GM19324 (cell line): ENCODE data around the gene PTGR2.
"Not testable (repeated sequence)": the region's sequence is repeated elsewhere in the genome, so short reads cannot be mapped to it uniquely, and the experiment has no call there.

Experiments
- ATAC-seq: cut with Tn5 transposase; IDR thresholded peaks from one replicate; pipeline ENCODE4 v1.9.1; 2021; ENCODE audit warnings: mild to moderate bottlenecking, moderate library complexity; ENCODE audit not compliant: unreplicated experiment, low FRiP score

Gene PTGR2

DNA sequence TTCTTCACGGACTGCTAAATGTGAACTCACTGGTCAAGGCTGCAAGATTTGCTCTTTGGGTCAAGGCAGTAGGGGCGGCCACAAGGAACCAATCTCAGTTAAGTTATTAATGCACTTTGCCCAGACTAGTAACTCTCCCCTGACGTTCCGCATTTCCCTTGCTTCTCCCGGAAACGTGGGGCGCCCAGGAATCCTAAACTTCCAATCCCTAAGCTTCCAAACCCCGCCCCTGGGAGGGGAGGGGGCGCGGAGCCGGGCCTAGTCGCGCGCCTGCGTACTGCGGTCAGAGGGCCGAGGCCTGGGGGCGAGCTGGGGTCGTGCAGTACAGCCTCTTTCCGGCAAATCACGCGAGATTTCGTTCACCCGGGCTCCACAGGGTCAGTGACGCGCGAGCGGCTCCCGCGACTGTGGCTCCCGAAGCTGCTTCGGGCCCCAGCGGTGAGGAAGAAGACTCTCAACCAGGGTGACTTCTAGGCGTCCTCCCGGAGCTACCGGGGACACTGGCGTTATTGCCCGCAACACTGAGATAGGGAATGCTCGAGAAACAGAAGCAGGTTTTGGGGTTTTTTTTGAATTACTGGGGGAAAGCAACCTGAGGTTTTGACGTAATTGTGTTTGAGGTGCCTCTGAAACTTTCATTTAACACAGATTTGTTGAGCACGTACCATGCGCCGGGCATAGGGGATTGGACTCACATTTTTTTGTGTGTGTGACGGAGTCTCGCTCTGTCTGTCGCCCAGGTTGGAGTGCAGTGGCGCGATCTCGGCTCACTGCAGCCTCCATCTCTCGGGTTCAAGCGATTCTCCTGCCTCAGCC, at the start of gene PTGR2:
Gene PTGR2 (plus strand): TSS at position 265 of the 816 bp plus-strand sequence. CDS start 7,032 bp downstream, outside the sequence.
- peak; percentile 90 for ATAC-seq

- no peak for ATAC-seq
Observed at GRCh38 chr14:73802431-73803188, 49.0 kb upstream of the PTGR2 start.

DNA sequence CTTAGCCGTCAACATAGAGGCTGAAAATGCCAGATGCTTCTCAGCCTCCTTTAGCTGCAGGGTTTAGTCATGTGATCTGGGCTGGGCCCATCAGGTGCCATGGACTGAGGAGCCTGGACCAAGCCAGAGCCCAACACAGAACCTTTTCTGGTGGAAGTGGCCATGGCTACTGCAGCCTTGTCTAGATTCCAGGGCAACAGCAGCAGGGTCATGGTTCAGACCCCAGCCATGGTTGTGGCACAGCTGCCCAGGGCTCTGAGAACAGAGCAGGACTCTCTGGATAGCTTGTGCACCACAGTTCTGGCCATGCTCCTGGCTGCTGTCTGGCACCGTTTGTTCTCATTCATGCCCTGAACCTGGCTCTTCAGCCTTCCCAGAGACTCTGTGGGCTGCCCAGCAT, 47.0 kb upstream of the PTGR2 start:
- ATAC-seq, result no peak

DNA sequence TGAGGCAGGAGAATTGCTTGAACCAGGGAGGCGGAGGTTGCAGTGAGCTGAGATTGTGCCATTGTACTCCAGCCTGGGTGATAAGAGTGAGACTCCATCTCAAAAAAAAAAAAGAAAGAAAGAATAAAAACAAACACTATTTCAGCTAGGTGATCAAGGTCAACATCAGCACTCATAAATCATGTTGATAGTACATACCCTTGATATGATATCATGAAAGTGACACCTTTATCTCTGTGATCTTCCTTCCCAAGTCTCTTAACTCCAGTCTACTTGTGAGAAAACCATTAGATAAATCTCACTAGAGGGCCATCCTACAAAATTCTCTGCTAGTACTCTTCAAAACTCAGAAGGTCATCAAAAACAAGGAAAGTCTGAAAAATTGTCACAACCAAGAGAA, 44.2 kb upstream of the PTGR2 start:
- ATAC-seq, result no peak

- ATAC-seq, result no peak
Observed at GRCh38 chr14:73809391-73809790, 42.2 kb upstream of the PTGR2 start.

GRCh38 chr14:73810478-73811163, 41.0 kb upstream of the PTGR2 start:
- no peak for ATAC-seq

- no peak for ATAC-seq
Observed at GRCh38 chr14:73811164-73811503, 40.5 kb upstream of the PTGR2 start.

DNA sequence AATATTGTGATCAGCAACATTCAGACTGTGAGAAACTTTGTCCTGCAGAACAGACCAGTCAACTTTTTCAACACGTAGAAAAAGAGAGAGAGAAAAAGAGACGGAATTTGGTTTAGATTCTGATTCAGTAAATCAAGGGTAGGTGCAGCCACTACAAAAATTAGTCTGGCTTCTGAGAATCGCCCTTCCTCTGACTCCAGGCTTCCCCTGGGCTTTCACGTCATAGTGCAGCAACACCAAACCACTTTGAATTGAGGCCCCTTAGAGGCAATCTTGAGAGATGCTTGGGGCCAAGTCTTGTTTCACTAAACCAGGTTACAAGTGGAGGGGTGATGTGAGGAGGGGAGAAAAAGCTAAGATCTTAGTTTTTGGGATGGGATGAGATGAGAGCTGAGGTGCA, 37.5 kb upstream of the PTGR2 start:
- no peak for ATAC-seq

GRCh38 chr14:73815849-73816248, 35.8 kb upstream of the PTGR2 start:
- ATAC-seq, result no peak

DNA sequence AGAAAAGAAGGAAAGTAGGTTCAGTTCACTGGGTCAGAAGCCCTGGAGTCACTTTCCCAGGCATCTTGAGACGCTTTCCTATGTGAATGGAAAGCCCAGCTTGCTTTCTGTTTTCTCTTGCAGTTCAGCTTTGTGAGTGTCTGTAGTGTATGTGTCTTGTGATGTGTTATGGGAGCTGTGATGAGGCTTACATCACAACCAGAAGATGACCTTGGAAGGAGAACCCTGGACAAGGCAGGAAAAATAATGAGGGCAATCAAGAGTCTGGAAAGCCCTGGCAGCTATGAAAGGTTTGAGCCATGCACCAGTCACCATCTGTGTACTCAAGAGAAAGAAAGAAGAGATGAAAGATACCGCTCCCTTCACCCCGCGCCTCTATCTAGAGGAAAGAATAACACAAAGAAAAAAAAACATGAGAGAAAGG, 35.2 kb upstream of the PTGR2 start:
- ATAC-seq, result no peak

DNA sequence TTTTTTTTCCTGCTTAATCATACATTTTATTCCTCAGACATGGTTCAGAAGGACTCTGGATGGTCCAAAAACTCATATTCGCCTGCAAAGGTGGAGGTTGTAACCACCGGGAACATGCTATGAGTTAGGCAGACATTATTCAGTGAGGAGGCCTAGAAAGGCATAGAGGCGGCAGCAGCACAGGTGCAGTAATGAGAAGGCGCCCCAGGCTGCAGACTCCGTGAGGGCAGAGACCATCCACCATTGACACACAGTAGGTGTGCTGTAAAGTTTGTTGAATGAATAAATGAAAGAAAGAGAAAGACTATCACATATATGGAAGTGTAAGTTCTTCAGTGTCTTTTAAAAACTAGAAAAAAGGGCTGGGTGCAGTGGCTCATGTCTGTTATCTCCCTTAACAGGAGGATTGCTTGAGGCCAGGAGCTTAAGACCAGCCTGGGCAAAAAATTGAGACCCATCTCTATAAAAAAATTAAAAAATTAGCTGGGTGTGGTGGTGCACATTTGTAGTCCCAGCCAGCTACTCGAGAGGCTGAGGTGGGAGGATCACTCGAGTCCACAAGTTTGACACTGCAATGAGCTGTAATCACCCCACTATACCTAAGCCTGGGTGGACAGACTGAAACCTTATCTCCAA, 34.5 kb upstream of the PTGR2 start:
- ATAC-seq, result no peak

DNA sequence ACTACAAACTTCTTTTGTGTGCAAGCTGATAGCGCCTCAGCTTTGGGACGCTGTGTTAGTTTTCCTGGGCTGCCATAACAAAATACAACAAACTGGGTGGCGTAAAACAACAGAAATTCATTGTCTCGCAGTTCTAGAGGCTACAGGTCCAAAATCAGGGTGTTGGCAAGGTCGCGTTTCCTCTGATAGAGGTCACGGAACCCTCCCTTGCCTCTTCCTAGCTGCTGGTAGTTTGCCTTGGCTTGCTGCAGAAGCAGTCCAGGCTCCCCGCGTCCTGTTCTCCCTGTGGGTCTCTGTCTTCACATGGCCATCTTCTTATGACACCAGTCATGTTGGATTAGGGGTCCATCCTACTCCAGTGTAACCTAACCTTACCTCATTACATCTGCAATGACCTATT, 32.8 kb upstream of the PTGR2 start:
- no peak for ATAC-seq

- ATAC-seq, result no peak
Observed at GRCh38 chr14:73820631-73821030, 31.0 kb upstream of the PTGR2 start.

DNA sequence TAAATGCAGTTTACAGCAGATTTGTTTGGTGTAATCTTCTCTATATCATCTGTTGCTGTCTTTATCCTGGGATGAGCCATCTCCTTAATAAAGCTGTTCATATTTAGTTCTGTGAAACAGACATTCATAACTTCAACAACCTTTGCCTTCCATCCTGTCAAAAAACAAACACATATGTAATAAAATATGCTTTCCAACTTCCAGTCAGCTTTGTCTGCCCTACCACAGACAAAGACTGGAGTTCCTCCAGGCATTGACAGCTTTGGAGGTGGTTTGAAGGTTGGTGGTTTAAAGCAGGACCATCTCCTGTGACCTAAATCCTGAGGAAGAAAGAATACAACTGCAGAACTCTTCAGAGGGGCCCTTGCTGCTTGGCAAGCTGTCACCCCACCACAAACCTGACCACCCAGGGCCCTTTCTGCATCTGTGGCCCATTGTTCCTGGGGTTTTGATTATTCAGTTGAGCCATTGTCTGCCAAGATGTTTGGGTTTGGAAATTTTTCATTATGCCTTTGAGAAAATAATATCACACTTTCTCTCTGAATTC, 28.2 kb upstream of the PTGR2 start:
- ATAC-seq, result no peak

GRCh38 chr14:73824127-73824526, 27.5 kb upstream of the PTGR2 start:
- ATAC-seq, result no peak

- ATAC-seq, result no peak
Observed at GRCh38 chr14:73824536-73824935, 27.1 kb upstream of the PTGR2 start.

GRCh38 chr14:73825551-73826188, 26.0 kb upstream of the PTGR2 start:
- peak; percentile 54 for ATAC-seq

GRCh38 chr14:73827190-73827589, 24.4 kb upstream of the PTGR2 start:
- ATAC-seq, result not testable (repeated sequence)

GRCh38 chr14:73829071-73829470, 22.6 kb upstream of the PTGR2 start:
- no peak for ATAC-seq
